DMS79 (cell line): ENCODE results near the gene MEGF9.
"Not testable (repeated sequence)": the region's sequence is repeated elsewhere in the genome, so short reads cannot be mapped to it uniquely, and the experiment has no call there.

Experiments
- DNase-seq: peaks from one replicate; lab custom pipeline; 2025; lab: John Stamatoyannopoulos, UW

MEGF9 gene

DNA sequence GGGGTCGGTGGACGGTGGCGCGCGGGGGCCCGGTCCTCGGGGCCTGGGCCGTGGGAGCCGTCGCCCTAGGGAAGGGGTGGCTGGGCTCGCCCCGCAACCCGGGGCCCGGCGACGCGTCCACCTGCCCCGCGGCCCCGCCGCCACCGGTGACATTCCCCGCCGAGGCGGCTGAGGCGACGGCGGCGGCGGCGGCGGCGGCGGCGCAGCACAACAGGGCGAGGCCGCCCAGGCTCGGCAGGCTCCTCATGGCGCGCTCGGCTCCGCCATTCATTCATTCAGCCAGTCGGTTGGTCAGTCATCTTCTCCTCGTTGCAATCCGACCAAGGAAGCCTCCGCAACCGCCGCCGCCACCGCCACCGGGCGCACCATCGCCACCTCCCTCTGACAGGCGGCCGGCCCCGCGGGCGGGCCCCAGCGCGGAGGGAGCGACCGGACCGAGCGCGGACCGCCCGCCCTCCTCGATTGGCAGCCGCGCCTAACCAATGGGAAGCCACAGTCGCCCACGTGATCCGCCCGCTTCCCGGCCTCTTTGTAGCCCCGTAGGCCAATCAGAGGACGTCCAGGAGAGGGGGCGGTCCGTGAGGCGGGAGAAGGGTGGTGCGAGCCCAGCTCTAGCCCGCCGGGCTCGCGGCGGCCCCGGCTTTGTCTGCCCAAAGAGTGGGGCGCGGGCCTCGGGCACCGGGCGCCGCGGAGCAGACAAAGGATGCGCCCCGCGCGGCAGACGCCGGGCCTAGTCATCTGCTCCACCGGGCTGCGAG lies at the start of gene MEGF9:
MEGF9 (minus strand) TSS at position 383 of the 758 bp plus-strand sequence; CDS start at position 271, 112 bp downstream.
- peak; percentile 94 for DNase-seq

DNA sequence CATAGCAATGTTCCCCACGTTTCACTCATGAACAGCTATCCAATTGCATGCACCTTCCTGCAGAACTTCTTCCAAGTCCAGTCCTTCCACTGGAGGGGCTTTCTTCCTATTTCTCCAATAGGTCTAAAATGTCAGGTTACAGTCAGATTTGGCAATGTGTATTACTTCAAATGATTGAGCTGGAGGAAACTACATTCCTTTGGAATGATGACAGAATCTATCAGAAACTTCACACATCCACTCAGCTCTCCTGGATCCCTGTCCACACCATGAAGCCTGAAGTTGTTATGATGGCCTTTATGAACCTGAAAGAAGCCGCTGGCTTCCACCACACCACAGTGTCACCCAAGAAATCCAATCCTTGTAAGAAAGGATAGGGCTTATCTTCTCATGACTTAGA lies 46.7 kb upstream of the MEGF9 start:
- DNase-seq: no peak

DNA sequence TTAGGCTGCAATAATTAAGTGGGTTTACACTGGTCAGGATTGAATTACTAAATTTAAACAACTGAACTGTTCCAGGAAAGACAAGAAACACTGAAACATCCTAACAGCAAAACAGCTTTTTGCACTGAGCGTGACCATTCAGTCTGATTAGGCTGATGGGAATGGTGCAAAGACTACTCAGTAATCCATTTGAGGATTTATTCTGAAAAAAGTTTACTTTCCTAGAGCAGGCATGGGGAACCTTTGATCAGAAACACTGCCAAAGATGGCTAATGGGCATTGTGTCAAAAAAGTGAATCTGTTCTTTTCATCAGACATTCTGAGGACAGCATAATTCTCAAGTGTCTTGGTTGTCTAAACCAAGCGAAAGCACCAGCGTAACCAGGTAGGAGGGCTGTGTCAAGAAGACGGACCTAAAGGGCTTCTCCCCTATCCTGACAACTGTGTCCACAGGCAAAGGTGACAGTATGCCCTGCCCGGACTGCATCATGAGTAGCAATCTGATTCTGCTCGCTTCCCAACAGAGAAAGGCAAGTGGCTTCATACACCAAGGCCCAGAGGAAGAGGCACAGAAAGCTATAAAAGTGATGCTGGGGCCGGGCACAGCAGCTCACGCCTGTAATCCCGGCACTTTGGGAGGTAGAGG lies 45.6 kb upstream of the MEGF9 start:
- no peak for DNase-seq

DNA sequence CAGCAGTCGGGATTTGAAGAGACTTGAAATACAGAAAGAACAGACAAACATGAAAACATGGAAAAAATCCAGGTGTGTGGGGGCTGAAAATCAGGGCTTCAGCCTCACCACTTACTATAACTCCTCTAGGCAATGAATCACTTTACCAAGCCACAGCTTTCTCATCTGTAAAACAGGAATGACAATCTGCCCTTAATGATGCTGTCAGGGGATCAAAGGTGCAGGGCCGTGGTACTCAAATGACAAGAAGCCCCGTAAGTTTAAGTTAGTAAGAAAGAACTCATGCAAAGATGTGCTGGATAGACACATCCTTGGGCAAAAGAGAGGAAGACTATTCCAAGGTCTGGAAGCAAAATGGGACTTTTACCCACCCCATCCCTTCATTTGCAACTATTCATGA lies 44.3 kb upstream of the MEGF9 start:
- no peak for DNase-seq

DNA sequence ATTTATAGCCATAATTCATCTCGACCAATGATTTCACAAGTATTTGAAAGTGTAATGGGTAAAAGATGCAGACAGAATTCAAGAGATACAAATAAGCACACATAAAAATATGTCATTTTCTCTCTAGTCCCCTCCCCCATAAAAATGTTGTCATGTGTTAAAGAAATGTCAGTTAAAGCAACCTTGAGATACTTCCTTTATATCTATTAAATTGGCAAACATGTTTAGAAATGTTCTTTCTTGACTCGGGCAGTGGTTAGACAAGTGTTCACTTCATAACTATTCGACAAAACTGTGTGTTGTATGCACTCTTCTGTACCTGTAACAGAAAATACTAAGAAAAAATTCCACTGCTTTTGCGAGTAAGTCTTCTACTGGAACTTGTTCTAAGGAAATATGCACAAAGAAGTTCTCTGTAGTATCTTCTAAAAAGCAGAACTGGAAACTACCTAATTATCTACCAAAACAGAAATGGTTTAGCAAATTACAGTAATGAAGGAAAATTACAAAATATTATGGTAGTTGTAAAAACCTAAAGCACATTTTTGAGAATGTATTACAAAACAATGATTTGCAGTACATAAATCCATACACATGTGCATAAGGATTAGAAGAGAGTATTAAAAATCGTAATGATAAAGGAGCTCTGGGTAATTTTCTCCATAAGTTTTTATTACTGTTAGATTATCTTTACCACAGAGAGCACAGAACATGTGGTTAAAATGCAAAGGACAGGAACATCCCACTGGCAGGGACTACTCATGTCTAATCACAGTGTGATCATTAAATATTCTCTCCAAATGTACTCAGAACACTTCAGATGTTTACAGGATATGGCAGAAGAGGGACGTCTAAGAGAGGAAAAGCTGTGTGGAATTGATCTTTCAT lies 43.0 kb upstream of the MEGF9 start:
- no peak for DNase-seq

DNA sequence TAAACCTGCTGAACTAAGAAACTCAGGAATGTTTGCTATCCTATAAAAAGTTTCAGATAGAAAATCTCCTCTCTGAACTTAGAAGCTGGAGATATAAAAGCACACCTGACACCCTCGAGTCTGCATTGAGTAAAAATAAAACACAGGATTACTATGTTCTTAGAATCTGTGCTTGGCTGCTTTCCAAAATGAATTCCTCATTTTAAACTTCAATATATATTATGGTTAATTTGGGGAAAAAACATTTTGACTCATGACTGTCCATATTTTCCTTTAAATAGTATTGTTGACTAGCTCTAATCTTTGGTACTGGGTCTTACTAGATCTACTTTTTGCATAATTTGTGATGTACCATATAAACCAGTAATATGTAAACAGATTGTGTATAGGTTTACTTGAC lies 42.3 kb upstream of the MEGF9 start:
- no peak for DNase-seq

DNA sequence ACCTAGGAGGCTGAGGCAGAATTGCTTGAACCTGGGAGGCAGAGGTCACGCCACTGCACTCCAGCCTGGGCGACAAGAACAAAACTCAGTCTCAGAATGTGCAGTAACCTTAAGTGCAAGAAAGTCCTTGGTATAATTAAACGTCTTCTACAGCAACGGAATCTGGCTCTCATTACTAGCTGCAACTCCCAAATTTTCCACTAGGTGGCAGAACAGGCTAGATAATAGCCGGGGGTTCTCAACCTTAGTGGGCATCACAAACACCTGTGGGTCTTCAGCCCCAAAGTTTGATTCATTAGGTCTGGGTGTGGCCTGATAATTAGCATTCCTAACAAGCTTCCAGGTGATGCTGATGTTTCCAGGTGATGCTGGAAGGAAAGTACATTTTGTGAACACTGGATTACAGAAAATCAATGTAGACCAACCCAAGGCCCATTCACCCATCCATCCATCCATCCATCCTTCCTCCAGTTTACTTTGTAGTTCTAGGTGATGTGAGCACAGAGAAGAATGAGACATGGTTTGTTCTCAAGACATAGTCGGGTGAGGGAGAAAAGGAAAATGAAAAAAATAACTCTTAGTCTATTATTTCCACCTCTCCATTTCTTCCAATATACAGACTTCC lies 41.7 kb upstream of the MEGF9 start:
- peak; percentile 10 for DNase-seq

DNA sequence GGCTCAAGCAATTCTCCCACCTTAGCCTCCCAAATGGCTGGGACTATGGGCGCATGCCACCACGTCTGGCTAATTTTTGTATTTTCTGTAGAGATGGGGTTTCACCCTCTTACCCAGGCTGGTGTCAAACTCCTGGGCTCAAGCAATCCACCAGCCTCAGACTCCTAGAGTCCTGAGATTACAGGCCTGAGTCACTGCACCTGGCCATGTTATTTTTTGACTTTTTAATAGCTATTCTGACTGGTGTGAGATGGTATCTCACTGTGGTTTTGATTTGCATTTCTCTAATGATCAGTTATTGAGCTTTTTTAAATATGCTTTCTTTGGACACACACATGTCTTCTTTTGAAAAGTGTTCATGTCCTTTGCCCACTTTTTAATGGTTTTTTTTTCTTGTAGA lies 40.8 kb upstream of the MEGF9 start:
- no peak for DNase-seq

DNA sequence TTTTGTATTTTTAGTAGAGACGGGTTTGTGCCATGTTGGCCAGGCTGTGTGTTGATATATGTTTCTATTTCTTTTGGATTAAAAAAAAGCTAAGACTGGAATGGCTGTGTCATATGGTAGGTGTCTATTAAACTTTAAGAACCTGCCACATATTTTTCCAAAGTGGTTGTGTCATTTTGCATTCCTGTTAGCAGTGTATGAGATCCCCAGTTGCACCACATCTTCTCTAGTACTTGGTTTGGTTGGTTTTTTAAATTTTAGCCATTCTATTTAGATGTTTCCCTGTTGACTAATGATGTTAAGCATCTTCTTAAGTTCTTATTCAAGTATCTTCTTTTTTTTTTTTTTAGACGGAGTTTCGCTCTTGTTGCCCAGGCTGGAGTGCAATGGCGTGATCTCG lies 36.2 kb upstream of the MEGF9 start:
- DNase-seq: no peak

DNA sequence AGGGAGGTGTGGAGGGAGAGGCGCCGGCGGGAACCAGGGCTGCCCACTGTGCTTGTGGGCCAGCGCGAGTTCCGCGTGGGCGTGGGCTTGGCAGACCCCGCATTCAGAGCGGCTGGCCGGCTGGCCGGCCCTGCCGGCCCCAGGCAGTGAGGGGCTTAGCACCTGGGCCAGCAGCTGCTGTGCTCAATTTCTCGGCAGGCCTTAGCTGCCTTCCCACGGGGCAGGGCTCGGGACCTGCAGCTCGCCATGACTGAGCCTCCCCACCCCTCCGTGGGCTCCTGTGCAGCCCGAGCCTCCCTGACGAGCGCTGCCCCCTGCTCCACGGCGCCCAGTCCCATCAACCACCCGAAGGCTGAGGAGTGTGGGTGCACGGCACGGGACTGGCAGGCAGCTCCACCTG lies 32.1 kb upstream of the MEGF9 start:
- not testable (repeated sequence) for DNase-seq

DNA sequence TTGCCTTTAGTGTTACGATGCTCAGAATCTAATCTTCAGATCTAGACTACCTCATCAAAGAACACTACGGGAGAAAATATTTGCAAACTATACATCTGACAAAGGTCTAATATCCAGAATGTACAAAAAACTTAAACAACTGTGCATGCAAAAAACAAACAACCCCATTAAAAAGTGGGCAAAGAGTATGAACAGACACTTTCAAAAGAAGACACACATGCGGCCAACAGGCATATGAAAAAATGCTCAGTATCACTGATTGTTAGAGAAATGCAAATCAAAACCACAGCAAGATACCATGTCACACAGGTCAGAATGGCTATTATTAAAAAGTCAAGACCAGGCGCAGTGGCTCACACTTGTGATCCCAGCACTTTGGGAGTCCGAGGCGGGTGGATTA lies 31.0 kb upstream of the MEGF9 start:
- no peak for DNase-seq

DNA sequence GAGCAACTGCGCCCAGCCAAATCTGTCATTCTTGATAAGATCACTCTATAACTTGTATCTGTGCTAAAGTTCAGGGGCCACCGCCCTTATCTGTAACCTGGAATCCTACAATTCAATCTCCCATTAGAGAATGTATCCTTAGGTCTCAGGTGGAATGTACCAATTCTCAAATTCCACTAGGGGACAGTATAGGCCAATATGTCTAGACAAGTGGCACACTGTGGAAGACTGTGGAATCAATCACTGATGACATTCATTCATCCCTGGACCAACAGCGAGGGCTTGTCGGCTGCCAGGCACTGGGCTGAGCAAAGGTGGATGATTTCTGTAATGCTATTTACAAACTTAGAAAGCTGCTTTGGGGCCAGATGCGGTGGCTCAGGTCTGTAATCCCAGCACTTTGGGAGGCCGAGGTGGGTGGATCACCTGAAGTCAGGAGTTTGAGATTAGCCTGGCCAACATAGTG lies 28.7 kb upstream of the MEGF9 start:
- no peak for DNase-seq

DNA sequence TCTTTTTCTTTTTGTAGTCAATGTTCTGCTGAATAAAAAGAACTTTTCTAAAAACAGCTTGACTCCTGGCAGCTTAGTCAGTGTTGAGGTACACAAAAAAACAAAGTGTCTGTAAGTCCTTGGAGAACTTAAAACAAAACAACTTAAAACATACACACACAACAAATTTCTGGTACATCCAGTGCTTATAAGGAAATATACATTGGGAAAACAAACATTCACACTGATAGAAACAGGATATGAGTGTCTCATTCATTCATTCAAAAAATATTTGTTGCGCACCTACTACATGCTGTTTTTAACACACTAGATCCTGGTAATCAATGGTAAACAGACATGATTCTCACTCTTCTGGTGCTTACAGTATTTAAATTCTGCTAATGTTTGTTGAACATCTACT lies 27.4 kb upstream of the MEGF9 start:
- no peak for DNase-seq

DNA sequence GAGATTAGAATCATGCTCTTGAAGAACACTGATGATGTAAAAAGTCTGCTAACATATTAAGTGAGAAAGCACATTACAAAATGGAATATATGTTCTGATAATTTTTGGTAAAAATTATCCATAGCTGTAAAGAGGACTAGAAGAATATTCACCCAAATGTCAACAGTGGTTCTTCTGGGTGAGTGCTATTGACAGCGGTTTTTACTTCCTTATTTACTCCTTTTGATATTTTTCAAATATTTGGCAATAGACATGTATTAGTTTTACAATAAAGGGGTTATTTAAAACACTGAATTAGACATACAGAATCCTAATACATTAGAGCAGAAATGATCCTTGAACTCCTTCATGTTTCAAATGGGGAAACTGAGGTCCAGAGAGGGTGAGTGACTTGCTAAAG lies 26.9 kb upstream of the MEGF9 start:
- DNase-seq: no peak

DNA sequence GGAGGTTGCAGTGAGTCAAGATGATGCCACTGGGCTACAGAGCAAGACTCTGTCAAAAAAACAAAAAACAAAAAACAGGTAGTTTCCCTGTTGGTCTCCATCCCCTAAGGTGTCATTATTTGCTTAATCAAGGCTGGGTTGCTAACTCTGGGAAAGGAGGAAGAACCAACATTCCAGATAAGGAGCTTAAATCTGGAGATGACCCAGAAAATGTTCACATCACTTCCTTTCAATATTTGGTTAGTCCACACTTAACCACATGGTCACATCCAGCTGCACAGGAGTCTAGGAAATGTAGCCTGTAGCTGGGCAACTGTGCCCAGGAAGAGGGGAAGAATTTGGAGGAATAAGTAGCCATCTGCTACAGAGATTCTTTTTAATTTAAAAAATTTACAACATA lies 25.9 kb upstream of the MEGF9 start:
- DNase-seq: no peak

DNA sequence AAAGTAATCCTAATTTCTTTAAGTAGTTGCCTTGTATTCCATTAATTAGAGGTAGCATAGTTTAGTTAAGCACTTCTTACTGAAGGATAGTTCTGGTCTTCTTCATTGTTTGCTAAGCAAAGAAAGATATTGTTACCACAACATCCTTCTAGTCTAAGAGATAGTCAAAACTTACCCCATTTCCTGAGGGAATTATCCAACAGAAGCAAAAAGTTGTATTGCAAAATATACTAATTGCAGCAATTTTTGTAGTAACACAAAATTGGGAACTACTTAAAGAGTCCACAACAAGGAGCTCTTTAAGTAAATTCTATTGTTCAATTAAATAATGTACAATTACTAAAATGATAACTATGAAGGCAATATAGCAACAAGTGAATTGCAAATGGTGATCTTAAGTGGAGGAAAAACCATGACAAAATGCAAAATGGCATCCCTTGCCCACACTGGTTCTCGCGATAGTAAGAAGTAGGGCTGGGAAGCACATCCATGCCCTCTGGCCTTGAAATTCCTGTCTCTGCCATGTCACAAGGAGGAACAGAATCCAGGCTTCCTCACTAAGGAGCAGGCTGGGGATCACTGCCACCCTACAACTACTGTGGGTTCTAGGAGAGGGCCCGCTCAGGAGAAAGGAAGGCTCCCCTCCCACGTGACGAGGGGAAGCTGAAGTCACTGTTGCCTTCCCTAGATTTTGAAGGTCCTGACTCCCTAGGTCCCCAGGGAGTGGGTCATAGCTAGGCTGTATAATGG lies 23.3 kb upstream of the MEGF9 start:
- no peak for DNase-seq

DNA sequence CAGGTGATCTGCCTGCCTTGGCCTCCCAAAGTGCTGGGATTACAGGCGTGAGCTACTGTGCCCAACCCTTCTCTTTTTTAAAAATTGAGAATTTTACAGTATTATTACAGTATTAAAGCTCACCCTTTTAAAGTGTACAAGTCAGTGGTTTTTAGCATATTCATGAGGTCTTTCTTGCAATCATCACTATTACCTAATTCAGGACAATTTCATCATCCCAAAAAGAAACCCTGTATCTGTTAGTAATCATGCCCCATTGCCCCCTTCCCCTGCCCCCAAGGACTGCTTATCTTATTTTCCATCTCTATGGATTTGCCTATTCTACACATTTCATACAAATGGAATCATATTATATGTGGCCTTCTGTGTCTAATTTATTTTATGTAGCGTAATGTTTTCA lies 22.6 kb upstream of the MEGF9 start:
- no peak for DNase-seq

DNA sequence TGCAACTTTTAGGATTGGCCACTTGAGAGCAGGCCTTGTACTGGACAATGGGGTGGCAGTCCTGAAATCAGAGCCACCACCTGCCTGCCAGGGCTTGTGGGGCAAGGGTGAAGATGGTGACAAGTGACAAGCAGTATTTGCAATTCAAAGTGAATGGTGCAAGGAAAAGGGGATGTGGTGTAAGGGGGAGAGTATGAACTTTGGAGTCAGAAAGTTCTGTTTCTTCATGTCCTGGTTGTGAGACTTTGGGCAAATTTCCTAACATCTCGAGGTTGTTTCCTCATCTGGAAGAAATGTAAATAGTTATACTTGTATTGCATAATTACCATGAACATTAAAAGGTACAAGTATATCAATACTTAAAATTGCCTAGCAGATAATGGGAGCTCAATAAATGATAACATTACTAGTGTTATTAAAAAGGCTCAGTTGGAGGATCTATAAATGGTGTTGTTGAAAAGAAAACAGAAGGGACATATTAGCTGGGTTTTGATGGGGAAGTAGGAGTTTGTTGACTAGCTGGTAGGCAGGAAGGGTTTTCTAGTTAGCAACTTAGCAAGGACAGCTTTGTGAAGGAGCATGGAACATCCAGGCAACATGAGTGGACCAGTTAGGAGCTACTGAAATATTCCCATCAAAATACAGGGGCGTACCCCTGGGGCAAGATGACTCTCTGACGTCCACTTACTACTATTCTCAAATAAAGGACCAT lies 21.3 kb upstream of the MEGF9 start:
- no peak for DNase-seq

DNA sequence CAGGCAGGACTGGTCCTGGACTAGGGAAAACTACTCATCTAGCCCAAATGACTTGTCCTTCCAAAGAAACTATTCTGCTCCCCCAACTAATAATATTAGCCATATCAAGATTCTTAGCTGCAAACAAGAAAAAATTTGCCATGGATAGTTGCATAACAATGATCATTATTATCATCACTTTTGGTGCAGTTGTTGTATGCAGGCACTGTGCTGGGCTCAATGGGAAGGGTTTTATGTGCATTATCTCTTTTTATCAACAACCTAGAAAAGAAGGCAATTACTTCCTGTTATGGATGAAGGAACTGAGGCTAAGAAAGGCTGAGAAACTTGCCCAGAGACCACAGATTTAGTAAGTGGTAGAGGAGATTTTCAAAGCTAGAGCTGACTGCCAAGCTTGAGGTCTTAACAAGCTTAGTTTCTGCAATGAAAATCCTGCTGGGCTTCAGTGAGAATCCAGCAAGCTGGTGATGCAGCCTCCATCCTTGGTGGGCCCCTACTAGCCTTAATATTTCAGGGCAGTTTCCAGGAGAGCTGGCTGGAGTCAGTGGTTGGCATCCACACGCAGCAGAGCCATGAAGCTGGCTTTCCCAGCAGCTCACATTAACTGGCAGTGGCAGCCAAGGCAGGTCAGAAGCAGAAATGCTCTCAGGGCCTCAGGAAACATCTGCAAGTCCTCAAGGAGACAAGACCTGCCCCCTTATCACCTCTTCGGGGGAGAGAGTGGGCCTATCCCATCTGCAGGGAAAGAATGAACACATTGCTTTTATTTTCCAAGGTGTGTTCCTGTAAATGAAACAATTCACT lies 20.5 kb upstream of the MEGF9 start:
- no peak for DNase-seq

DNA sequence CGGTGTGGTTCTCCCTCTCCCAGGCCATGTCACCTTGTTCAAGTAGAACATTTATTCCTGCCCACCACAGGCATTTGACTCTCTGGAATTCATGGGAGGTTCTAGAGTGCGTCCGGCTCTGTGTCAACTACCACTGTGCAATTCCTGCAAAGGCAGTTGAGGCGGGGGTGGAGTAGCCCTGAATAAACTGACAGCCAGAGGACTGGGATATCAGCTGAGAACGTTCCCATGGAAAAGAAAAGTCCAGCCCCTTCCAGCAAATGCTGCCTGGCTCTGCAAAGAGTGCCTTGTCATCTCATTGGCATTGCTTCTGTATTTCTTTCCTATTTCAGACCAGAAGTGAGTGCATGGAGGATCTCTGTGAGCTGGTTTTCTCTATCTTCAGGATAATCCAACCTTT lies 18.9 kb upstream of the MEGF9 start:
- DNase-seq: no peak
